ENCODE data around the gene CNTD1. TPM values are rescaled to one million over a fixed set of nuclear protein-coding genes. Genes with fewer than 3 reads are reported as not detected.

The CNTD1 gene
- total and polyA plus RNA-seq, 2 of the 4 experiments (the other 2 are of a cell fraction) = not detected

GRCh38 chr17:42818379-42818778, 19.7 kb downstream of the CNTD1 start:
- H3K9me1 ChIP-seq (ENCODE audit: insufficient read depth, low read length) = 0 out of 2 replicates have a peak, but pooled peaks cover 4% of the 10 kb centered on the region
- H4K20me1 ChIP-seq (ENCODE audit: insufficient read depth, low read length) = no peaks in the 10 kb centered on the region
- peak overlapping the region; percentile 1 for H2BK5ac ChIP-seq (ENCODE audit: low read depth, low read length, poor library complexity, severe bottlenecking)
- H4K91ac ChIP-seq (ENCODE audit: insufficient read depth, low read depth, low read length) = no peak overlapping the region
- H2AFZ ChIP-seq (replicated peaks; ENCODE audit: low read length, poor library complexity) = no peak overlapping the region
- no peaks in the 10 kb centered on the region for H3K9me3 ChIP-seq (ENCODE audit: control insufficient read depth, insufficient read depth, low read length)
- H3K27ac ChIP-seq (ENCODE audit: insufficient read depth, low read length) = no peak overlapping the region
- in situ Hi-C loops (cut with MboI; ENCODE audit: low sequenced_read_pairs) (no loop called here), dilution Hi-C loops (cut with HindIII; ENCODE audit: low sequenced_read_pairs, unreplicated experiment) (no loop called here), intact Hi-C loops (cut with micrococcal nuclease) (no loop called here)
- ChIA-PET POLR2A (ENCODE audit: unreplicated experiment) (no interaction called here), CTCF (interaction anchor here (1.2 to 1.6 kb wide), 2 partner anchors 9 to 145 kb away, joined by 3 to 5 read pairs; no protein-coding TSS in a partner anchor)
- H3K27me3 ChIP-seq (ENCODE audit: control insufficient read depth, insufficient read depth, low read length) = no peaks in the 10 kb centered on the region
- no peak overlapping the region for H3K9ac ChIP-seq (ENCODE audit: low read depth, low read length)
- no peak overlapping the region for H2BK15ac ChIP-seq (ENCODE audit: low read depth, low read length)
- TF ChIP-seq RFX5 (IDR thresholded peaks at IDR 0.05; ENCODE audit: low read depth, low read length) (no peak), CEBPB (IDR thresholded peaks at IDR 0.05; ENCODE audit: low read depth, low read length) (no peak), CHD1 (IDR thresholded peaks at IDR 0.05; ENCODE audit: low read depth, low read length) (no peak), POLR2A (IDR thresholded peaks at IDR 0.05; ENCODE audit: low read depth, low read length) (no peak), MXI1 (IDR thresholded peaks at IDR 0.05; ENCODE audit: borderline replicate concordance, low read depth, low read length) (no peak), CTCF (conservative IDR thresholded peaks at IDR 0.05; ENCODE audit: low read depth, low read length) (no peak), ELK1 (IDR thresholded peaks at IDR 0.05; ENCODE audit: borderline replicate concordance, low read depth, low read length) (no peak), USF2 (IDR thresholded peaks at IDR 0.05; ENCODE audit: low read depth, low read length) (no peak), RCOR1 (IDR thresholded peaks at IDR 0.05; ENCODE audit: insufficient replicate concordance, low read length) (no peak), SMC3 (IDR thresholded peaks at IDR 0.05; ENCODE audit: low read depth, low read length) (no peak)
- peaks cover 32 to 41% of the 10 kb centered on the region in 2 experiments for H3K79me1 ChIP-seq (ENCODE audit: low read depth in 1 of 2, low read length in 2 of 2)
- peaks cover 40% of the 10 kb centered on the region for H3K36me3 ChIP-seq (ENCODE audit: control insufficient read depth, insufficient read depth, low read length)
- no peak overlapping the region for H3K4me2 ChIP-seq (ENCODE audit: low read depth, low read length)
- 84% methylated on average over 3 of the region's 5 CpGs; no CpG with 5 or more reads in 1 of the 2 experiments for WGBS, 2 experiments (ENCODE audit: extremely low coverage in 2 of 2, insufficient read length in 1 of 2)
- DNase-seq = peak; percentile 33
- no peaks in the 10 kb centered on the region; the same call in 1 of the 2 replicates for H3K4me1 ChIP-seq (ENCODE audit: control insufficient read depth, insufficient read depth, low read length)
- H2BK20ac ChIP-seq (ENCODE audit: low read depth, low read length) = 0 out of 2 replicates have a peak overlapping the region, but pooled peaks have one; percentile 3
- no peak overlapping the region for H3K4ac ChIP-seq (ENCODE audit: low read depth, low read length)
- no peak overlapping the region for H2AK5ac ChIP-seq (ENCODE audit: low read depth, low read length)
- no peak overlapping the region for H4K5ac ChIP-seq (ENCODE audit: low read depth, low read length)
- peak overlapping the region; percentile 23; the same call in 1 of the 2 replicates for H3K23ac ChIP-seq (ENCODE audit: low read depth, low read length)
- BruUV-seq (replicated peaks) = no TSS peak
- no peak overlapping the region for H3K4me3 ChIP-seq (ENCODE audit: insufficient read depth, low read depth, low read length)
- H3K56ac ChIP-seq (ENCODE audit: extremely low read depth, insufficient read depth, low read length) = no peak overlapping the region
- H2AK9ac ChIP-seq (replicated peaks; ENCODE audit: low read depth, low read length, poor library complexity) = no peak overlapping the region
- no peak overlapping the region for H3K18ac ChIP-seq (ENCODE audit: low read depth, low read length)
- H3K14ac ChIP-seq (replicated peaks; ENCODE audit: low read depth, low read length) = 0 out of 2 replicates have a peak overlapping the region, but pooled peaks have one; percentile 3
- peak overlapping the region in 1 of 2 experiments; percentile 44; a peak in 1 of 4 replicates for H4K8ac ChIP-seq (ENCODE audit: low read depth in 2 of 2, low read length in 2 of 2)
- ATAC-seq (ENCODE audit: low read depth) = no peak
- H2BK120ac ChIP-seq (ENCODE audit: low read depth, low read length) = no peak overlapping the region
